NCI-H446 (cell line): ENCODE results near the gene NOSTRIN.
"Not testable (repeated sequence)": the region's sequence is repeated elsewhere in the genome, so short reads cannot be mapped to it uniquely, and the experiment has no call there.

ENCODE experiments used
- DNase-seq, 2 experiments: peaks; one replicate each; lab custom pipeline; 2025; lab: John Stamatoyannopoulos, UW

The NOSTRIN gene

DNA sequence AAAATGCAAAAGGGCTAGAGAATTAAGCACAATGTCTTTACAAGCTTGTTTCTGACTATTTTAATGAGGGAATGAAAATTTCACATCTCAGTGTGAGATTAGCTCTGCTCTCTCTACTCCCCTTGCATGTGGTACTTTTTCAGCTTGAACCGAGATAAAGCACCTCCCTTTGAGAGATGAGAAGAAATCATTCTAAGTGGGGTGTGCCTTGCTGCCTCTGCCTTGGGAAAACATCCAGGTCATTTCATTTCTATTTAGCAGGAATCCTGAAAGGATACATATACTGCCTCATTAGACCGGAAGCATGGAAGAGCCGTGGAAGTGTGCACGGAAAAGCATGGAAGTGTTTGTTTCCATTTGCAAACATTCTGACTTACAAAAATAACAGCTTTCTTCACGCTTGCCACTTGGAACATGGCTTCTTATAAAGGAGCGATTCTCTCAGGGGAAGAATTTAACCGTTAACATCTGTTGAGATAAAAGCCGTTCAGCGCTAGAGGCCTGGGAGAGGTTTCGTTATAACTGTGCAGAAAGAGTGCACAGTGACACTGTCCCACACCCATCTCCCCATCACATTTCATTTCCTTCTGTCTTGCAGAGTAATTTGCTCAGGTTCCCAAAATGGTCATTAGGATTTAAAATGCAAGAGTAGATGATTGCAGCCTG lies 16.7 kb downstream of the NOSTRIN start:
- no peak for DNase-seq

DNA sequence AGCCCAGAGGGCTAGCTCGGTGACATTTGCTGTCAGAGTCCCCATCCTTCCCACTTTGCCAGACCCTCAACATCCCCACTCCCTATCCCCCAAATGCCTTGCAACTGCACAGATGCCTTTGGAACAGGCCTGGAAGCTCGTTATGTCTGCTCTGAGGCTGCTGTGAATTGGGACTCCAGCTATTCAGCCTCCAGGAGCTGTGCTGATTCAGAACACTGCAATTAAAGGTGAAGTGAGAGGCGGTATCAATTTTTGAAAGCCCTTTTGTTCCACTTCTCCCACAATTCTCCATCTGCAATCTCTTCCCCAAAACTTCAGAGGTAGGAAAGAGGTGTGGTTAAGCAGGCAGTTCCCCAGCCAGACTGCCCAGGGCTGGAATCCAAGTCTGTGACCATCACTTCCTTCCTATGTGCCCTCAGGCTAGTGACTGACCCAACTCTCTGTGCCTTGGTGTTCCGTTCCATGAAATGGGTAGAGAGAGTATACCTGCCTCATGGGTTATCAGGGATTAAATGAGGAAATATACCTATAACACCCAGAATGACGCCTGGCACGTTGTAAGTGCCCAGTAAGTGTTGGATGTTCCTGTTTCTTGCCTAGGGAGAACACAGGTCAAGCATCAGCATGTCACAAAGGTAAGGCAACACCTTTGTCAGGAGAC lies 17.5 kb downstream of the NOSTRIN start:
- DNase-seq = no peak

DNA sequence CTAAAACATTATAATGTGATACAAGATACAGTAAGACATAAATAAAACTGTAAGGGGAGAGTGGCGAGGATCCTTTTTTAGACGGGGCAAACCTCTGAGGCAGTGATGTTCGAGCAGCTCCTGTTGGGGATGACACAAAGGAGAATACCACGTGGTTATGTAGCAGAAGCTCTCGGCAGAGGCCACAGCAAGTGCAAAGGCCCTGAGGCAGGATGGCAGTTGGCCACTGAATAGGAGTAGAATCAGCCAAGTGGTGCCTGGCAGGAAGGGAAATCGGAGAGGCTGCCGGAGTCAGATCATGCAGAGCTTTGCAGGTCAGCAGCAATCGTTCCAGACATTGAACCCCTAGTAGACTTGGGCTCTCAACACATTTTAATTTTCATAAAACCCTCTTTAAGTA lies 19.1 kb downstream of the NOSTRIN start:
- no peak for DNase-seq

DNA sequence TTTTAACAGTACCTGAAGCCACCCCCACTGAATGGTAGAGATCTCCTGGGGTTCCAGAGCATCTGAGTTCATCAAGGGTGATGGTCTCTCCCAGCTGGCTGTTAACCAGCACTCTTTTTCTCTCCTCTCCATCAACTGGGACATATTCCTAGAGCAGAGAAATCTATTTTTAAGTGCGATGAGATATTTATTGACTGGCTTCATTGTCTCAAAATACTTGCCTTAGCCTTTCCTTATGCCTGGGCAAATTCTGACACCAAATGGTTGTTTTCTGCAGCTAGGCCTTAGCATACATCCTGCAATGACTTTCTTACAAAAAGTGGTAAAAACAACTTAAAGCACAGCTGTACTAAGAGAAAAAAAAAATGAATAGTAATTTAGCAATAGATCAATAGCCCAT lies 19.6 kb downstream of the NOSTRIN start:
- DNase-seq = no peak

DNA sequence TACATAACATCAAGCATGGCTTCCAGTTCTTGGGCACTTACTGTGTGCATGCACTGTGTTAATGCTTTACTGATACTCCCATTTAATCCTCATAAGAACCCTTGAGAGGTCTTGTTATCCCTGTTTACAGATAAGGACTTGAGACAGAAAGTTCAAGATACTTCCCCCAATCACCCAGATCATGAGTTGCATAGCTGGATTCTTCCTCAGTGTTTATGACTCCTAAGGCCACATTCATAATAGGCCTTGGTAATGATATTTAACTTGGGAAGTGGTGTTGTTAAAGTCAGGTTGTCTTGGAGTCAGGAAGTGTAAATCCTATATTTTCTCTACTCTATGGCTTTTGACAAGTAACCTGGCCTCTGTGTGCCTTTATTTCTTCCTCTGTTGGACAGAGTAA lies 22.7 kb downstream of the NOSTRIN start:
- DNase-seq = no peak

DNA sequence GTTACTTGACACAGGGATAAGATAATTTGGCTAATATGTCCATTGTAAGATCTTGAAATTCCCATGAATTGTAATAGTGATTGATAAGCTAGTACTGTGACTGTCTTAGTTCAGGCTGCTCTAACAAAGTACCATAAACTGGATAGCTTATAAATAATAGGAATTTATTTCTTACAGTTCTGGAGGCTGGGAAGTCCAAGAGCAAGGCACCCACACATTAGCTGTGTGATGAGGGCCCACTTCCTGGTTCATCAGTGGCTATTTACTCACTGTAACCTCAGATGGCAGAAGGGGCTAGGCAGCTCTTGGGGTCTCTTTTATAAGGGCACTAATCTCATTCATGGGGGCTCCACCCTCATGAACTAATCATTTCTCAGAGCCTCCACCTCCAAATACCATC lies 28.5 kb downstream of the NOSTRIN start:
- no peak for DNase-seq

DNA sequence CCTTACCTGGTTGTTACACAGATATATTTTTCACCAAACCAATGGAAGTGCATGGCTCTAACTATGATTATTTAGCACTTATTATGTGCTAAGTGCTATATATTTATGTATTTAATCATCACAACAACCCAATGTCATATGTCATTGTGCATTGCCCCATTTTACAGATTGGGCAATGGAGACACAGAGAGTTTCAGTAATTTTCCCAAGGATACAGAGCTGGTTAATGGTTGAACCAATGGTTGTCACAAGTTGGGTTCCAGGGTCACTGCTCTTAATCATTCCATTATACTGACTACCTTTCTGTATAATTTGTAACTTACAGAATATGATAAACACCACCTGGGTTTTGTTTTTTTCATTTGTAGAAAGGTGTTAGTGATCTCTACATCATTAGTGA lies 29.2 kb downstream of the NOSTRIN start:
- DNase-seq = no peak

DNA sequence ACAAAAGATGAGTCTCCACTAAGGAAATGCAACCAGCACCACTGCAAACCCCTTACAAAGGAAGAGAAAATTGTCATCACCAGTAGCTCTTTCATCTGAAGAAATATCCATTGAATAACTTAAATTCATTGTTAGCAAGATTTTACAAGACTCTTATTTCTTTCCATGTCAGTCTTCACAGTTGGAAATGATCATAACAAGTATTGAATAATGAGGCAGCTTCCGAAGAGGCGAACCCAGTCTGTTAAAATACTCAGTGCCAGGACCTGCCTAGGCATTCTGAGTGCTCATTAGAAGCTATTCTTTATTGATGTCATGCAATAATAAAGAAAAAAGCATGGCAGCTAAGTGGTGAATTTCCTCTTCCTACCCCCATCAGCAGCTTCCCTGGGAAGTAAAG lies 33.5 kb downstream of the NOSTRIN start:
- no peak for DNase-seq

DNA sequence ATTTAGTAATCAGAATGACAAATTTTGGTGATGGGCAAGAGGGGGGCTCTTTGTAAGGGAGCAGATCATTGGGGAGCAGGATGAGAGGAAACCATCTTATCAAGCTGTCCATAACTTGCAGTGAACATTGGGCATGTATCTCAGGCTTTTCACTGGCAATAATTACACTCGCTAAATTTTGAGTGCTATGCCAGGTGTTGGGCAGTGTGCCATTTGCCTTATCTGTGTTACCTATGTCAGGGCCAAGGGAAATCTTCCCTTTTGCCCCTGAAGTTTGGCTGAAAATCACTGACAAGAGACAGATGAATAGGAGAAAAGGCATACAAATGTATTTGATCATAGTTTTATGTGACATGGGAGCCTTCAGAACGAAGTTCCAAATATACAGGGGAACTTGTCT lies 39.0 kb downstream of the NOSTRIN start:
- no peak for DNase-seq

DNA sequence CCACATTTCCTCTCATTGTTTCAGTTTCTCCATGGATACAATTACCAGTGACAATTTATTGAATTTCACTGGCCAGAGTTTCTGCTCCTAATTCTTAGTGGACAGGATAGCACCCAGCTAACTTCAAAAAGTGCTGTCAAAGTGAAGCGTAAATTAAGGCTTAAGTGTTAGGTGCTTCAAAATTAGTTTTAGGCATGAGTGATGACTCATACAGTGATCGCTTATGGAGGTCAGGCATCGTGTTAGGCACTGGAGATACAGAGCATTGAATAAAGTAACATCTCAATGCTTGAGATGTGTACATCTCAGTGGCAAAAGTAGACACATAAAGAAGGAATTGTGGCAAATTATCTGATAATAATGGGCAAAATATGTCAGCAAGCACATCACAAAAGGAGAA lies 40.8 kb downstream of the NOSTRIN start:
- DNase-seq = no peak

DNA sequence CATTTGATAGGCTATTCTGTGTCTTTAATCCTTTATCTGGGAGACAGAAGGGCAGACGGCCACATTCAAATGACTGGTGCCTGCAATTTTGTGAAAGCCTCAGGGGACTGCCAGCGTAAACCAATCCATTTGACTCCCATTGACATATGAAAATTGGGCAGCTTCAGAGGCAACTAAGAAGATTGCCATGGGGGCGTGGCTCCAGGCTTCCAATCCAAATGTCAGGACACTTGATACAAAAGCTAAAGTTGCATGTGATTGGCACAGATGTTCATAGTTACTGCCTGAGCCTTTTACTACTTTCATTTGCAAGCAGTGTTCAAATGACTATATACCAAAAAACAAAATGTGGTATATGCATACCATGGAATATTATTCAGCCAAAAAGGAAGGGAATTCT lies 45.8 kb downstream of the NOSTRIN start:
- peak in 1 of 2 experiments; percentile 63 for DNase-seq

DNA sequence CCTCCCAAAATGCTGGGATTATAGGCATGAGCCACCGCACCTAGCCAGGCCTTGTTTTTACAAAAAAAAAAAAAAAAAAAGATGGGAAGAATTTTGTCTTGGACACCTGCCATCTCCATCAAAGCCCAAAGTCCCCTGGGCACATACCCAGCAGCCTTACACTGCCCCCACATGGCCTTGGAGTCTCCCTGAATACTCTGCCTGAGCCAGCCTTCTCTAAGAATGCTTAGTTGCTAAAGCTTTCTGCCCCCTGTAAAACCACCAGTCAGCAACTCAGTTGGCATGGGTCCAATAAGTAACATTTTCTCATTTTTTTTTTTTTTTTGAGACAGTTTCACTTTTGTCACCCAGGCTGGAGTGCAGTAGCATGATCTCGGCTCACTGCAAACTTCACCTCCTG lies 47.2 kb downstream of the NOSTRIN start:
- peak; percentile 42 to 83 for DNase-seq

DNA sequence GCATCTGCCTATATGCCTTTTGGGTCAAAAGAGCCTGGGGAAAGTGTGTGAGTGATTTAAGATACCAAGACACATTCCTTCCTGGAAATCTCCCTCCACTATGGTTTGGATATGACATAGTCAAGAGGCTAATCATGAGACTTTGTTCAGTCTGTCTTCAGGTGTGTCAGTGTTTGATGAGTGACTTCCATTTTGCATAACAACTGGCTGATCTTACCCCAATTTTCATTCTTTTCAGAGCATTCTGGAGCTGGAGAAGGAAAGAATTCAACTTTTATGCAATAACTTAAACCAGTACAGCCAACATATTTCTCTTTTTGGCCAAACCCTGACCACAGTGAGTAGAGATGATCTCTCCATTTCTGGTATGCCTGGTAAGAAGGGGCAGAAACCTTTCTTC lies 48.4 kb downstream of the NOSTRIN start:
- DNase-seq = no peak

DNA sequence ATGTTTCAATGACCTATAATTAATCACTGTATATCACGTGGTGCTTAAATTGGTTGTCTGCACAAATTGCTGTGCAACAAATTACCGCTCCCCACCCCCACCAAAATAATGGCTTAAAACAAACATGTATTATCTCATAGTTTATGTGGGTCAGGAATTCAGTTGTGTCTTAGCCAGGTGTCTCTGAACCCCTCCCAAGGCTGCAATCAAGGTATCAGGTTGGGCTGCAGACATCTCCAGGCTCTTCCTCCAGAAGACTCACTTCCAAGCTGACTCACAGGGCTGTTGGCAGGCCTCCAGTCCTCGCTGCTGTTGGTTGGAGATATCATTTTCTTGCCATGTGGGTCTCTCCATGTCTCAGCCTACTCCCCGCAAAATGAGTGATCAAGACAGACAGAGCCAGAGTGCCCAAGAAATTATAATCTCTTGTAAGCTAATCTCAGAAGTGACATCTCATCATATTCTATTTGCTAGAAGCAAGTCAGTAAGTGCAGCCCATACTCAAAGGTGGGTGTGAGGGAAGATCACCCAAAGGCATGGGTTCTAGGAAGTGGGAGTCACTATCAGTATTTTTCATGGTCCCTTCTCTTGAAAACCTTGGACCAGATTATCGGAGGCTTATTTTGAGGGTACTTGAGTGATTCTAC lies 49.4 kb downstream of the NOSTRIN start:
- peak; percentile 62 to 85 for DNase-seq

DNA sequence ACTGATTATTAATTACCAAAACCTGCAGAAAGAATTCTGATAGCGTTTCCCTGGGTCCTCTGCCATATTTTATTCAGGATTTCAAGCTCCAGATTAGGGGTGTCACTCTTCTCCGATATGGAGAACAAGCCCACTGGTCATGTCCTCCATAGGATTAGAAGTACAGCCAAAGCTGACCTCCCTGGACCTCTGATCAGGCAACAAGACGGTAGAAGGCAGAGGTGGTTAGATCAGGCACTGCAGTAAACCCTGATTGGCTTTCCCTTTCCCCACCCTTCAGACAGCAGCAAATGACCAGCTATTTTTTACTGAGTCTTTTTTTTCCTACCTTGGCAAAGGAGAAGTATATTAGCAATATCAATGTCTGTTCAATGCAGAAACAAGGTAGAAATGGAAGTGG lies 50.0 kb downstream of the NOSTRIN start:
- no peak for DNase-seq

DNA sequence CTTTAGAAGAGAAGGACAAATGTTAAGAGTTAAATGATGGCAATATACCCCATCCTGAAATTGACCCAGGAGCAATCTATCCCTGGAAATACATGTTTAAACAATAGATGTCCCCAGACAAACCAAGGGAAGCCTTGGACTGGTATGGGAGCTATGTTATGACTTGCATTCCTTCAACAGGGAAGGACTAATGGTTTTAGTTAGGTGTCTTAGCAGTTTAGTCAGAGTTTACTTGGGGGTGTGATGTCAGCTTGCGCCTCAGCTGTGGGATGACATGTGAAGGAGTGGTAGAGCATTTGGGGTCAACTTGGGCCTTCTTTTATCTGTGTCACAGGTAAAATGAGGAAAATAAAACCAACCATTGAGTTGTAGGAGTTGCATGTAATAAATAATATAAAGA lies 51.0 kb downstream of the NOSTRIN start:
- DNase-seq = no peak

DNA sequence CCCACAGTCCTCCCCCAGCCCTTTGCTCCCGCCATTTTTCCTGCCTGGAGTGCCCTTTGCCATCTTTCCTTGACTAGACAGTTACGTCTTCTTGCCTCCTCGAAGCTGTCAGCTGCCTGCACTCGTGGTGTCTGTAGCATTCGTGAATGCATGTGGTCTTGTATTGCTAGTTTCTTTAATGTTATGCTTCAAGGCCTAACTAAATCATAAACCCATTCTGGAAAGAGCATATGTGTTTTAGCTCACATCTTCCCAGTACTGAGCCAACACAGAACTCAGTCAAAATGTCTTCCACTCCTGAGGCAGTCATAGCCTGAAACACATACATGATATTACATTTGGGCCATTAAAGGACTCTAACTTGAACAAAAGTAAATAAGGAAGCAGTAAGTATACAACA lies 52.2 kb downstream of the NOSTRIN start:
- no peak for DNase-seq

DNA sequence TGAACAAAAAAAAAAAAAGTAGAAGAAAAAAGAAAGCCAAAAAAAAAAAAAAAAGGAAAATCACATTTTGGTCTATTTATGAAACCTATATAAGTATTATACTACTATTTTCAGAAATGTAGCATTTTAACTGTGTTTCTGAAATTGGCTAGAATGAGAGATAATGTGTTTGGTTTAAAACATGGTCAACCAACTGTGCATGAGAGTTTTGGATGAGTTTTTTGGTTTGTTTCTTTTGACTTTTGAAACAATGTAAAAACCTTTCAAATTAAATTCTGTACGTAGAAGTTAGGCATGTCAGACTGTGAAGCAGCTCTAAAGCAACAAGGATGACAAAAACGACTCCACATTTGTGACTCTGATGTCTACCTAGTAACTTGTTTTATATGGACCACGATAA lies 53.2 kb downstream of the NOSTRIN start:
- no peak for DNase-seq

DNA sequence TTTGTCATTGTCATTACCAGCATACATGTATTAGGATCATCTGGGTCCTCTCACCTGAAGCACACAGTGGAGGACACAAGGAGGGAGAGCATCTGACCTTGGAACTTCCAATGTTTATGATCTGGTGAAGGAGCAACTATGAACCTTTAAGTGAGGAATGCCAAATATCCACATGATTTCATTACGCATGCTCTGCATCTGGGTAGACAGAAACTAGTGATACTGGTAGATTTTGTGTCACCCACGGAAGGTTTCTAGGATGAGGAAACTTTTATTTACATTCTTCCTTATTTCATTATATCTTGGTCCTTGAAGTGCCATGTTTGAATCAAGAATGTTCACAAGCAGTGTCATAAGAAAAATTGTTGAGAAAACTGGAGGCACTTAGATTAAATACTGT lies 55.7 kb downstream of the NOSTRIN start:
- DNase-seq = no peak

DNA sequence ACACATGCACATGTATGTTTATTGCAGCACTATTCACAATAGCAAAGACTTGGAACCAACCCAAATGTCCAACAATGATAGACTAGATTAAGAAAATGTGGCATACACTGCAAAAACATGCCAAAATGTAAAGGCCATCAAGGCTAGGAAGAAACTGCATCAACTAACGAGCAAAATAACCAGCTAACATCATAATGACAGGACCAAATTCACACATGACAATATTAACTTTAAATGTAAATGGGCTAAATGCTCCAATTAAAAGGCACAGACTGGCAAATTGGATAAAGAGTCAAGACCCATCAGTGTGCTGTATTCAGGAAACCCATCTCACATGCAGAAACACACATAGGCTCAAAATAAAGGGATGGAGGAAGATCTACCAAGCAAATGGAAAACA lies 64.7 kb downstream of the NOSTRIN start:
- DNase-seq = not testable (repeated sequence)

DNA sequence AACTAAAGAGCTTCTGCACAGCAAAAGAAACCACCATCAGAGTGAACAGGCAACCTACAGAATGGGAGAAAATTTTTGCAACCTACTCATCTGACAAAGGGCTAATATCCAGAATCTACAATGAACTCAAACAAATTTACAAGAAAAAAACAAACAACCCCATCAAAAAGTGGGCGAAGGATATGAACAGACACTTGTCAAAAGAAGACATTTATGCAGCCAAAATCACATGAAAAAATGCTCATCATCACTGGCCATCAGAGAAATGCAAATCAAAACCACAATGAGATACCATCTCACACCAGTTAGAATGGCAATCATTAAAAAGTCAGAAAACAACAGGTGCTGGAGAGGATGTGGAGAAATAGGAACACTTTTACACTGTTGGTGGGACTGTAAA lies 67.9 kb downstream of the NOSTRIN start:
- DNase-seq = not testable (repeated sequence)

DNA sequence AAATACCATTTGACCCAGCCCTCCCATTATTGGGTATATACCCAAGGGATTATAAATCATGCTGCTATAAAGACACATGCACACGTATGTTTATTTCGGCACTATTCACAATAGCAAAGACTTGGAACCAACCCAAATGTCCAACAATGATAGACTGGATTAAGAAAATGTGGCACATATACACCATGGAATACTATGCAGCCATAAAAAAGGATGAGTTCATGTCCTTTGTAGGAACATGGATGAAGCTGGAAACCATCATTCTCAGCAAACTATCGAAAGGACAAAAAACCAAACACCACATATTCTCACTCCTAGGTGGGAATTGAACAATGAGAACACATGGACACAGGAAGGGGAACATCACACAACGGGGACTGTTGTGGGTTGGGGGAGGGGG lies 68.4 kb downstream of the NOSTRIN start:
- not testable (repeated sequence) for DNase-seq

DNA sequence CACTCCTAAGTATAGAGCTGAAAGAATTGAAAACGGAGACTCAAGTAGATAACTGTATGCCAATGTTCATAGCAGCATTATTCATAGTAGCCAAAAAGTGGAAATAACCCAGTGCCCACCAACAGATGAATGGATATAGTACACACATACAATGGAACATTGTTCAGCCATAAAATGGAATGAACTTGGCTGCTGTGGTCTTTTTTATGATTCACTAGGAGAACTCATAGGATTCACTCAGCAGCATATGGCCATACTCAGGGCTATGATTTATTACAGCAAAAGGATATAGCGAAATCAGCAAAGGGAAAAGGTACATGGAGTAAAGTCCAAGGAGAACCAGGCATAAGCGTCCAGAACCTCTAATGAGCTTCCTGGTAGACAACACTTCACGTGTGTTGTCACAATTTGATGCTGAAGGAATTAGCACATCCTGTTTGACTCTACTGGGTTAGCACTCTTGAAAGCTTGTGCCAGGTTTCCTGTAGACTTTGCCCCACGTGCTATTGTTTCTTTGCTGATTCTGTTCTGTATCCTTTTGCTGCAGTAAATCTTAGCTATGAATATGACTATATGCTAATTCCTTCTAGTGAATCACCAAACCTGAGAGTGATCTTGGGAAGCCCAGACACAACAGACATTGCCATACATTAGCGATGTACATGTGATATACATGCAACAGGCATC lies 72.1 kb downstream of the NOSTRIN start:
- peak; percentile 16 to 45 for DNase-seq
